B cell (primary cell): Measurements from ENCODE around the gene CACNB4.

Experiments
- EZH2 ChIP-seq: IDR thresholded peaks from 2 replicates; pipeline ENCODE4 v1.6.1; 2012; ENCODE audit warnings: borderline replicate concordance, low read depth, mild to moderate bottlenecking, moderate library complexity, low read length; ENCODE audit not compliant: insufficient read depth, poor library complexity, severe bottlenecking
- TF ChIP-seq, protein P1 (sequence below): fragments of 200-600 bp; IDR thresholded peaks from one replicate; pipeline ENCODE4 v1.8.0; 2022; ENCODE audit warnings: antibody characterized with exemption, mild to moderate bottlenecking

DNA sequence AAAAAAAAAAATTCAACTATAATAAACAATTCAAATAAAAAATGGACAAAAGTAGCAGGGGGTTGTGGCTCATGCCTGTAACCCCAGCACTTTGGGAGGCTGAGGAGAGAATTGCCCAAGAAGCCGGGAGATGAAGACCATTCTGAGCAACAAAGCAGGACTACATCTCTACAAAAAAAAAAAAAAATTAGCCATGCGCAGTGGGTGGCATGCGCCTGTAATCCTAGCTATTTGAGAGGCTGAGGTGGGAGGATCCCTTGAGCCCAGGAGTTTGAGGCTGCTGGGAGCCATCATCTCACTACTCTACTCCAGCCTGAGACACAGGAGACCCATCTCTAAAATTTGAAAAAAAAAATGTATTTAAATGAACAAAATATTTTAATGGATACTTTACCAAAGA lies 4.4 kb upstream of the CACNB4 start:
- TF ChIP-seq, protein P1, sequence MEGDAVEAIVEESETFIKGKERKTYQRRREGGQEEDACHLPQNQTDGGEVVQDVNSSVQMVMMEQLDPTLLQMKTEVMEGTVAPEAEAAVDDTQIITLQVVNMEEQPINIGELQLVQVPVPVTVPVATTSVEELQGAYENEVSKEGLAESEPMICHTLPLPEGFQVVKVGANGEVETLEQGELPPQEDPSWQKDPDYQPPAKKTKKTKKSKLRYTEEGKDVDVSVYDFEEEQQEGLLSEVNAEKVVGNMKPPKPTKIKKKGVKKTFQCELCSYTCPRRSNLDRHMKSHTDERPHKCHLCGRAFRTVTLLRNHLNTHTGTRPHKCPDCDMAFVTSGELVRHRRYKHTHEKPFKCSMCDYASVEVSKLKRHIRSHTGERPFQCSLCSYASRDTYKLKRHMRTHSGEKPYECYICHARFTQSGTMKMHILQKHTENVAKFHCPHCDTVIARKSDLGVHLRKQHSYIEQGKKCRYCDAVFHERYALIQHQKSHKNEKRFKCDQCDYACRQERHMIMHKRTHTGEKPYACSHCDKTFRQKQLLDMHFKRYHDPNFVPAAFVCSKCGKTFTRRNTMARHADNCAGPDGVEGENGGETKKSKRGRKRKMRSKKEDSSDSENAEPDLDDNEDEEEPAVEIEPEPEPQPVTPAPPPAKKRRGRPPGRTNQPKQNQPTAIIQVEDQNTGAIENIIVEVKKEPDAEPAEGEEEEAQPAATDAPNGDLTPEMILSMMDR, result no peak
- TF ChIP-seq EZH2, result no peak
